ENCODE results near the gene PAK5. TPM values are rescaled to one million over a fixed set of nuclear protein-coding genes. Genes with fewer than 3 reads are reported as not detected.

PAK5 gene
- not detected in 5 replicates for total RNA-seq (2022; extraction: Qiagen RNA extraction)

GRCh38 chr20:9838378-9839295, at the start of gene PAK5:
Gene PAK5 (minus strand): TSS chr20:9839076. CDS start chr20:9644328, 194,748 bp downstream.

GRCh38 chr20:9514461-9515213, 324.2 kb downstream of the PAK5 start, which contains the start of gene LAMP5:
Gene LAMP5 (plus strand): TSS chr20:9514590. CDS start chr20:9514853, 263 bp downstream.

Other genes with a start within 250 kb of the PAK5 start
- 5.1 to 5.9 TPM (median 5.5 TPM) in 5 replicates for gene ANKEF1, start 195.9 kb upstream of the PAK5 start, total RNA-seq (2022; extraction: Qiagen RNA extraction)